GM19372 (cell line): ENCODE data around the gene MARCHF9.
"Not testable (repeated sequence)": the region's sequence is repeated elsewhere in the genome, so short reads cannot be mapped to it uniquely, and the experiment has no call there.

Experiments used
- ATAC-seq: cut with Tn5 transposase; IDR thresholded peaks from one replicate; pipeline ENCODE4 v1.9.1; 2021; ENCODE audit warnings: mild to moderate bottlenecking, low read depth, moderate library complexity; ENCODE audit not compliant: unreplicated experiment

The MARCHF9 gene

DNA sequence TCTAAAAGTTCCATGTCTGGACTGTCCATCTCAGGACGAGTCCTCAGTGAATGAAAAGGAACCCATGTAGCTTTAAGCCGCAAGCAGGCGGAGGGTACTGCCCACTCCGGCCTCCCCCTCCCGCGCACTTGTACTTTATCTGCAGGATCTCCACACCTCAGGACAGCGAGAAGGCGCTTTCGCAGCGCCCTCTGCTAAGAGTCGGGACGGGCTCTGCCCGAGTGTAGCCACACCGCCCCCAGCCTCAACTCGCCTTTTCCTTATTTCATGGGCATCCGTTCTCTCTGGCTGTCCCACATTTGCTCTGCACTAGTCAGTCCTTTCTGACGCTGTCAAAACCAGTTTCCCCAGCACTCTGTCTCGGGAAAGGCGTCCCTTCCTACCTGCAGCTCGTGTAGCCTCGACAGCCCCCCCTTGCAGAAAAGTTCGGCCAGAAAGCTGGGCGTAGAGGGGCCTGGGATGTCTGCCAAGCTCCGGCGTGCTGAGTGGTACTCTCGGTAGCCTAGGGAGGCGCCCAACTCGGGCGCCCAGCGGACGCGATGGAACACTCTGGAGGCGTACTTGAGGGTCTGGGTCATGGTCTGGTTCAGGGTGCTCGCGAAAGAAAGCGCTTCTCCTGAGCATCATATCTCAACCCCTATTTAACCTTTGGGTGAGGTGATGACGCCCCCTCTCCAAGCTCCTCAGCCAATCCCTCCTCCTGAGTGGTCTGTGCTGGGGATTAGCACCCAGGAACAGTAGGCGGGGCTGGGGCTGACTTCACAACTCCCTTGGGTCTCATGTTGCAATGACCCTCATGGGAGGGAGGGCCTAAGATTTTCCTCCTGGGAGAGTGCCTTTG, 11.8 kb downstream of the MARCHF9 start, which contains the start of gene CYP27B1:
Gene CYP27B1 (minus strand): TSS at position 615 of the 841 bp plus-strand sequence. CDS start 37 bp downstream, at position 578.
- ATAC-seq = no peak

DNA sequence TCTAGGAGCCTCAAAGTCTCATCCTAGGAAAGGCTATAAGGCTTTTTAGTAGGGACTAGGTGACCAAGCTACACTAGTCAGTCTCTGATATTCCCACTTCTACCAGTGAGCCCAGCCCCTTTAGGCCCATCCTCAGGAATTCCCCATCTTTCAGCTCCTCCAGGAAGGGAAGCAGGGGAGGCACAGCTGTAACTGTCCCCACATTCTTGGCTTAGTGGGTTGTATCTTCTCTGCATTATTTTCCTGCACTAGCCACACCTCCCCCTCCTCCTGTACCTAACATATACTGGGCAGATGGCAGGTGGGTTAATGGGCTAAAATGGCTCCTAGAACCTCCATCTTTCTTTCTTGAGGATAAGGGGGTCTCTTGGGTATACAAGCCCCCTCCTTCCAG, 12.4 kb downstream of the MARCHF9 start:
- ATAC-seq = no peak

DNA sequence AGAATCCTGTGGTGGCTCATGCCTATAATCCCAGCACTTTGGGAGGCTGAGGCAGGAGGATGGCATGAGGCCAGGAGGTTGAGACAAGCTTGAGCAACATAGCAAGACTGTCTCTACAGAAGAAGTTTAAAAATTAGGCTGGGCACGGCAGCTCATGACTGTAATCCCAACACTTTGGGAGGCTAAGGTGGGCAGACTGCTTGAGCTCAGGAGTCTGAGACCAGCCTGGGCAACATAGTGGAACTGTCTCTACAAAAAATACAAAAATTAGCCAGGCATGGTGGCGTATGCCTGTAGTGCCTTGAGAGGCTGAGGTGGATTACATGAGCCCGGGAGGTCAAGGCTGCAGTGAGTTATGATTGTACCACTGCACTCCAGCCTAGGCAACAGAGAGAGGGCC, 13.0 kb downstream of the MARCHF9 start:
- ATAC-seq = no peak

DNA sequence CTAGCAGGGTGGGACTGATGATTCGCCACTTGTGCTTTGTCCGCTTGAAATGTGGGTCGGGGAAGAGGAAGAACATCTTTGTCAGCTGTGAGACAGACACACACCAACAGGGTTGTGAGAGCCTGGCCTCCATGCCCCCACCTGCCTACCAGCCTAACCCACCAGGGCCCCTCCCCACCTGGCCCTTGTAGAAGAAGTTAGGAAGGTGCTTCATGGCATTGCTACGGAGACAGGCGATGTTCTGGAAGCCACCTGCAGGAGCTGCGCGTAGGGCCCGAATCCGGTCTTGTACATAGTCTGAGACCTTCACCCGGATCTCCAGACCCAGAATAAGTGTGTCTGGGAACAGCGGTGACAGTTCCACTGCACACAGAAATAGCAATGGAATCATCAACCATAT, 14.7 kb downstream of the MARCHF9 start:
- no peak for ATAC-seq

DNA sequence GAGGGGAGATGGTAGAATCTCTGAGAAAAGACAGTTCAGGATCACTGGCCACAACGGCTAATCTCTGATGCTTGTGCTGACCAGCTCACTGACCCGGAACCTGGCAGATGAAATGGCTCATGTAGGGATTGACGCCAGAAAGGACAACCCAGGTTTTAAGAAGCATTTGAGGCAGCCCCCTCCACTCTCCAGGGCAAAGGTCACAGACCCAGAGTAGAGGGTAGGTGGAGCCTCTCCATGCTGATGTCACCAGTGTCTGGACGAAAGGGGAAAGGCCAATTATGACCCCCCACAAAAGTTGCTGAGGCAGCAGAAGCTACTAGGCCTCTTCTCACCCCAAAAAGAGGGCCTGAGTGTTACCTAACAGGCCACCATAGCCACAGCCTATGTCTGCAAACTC, 15.8 kb downstream of the MARCHF9 start:
- ATAC-seq = no peak

DNA sequence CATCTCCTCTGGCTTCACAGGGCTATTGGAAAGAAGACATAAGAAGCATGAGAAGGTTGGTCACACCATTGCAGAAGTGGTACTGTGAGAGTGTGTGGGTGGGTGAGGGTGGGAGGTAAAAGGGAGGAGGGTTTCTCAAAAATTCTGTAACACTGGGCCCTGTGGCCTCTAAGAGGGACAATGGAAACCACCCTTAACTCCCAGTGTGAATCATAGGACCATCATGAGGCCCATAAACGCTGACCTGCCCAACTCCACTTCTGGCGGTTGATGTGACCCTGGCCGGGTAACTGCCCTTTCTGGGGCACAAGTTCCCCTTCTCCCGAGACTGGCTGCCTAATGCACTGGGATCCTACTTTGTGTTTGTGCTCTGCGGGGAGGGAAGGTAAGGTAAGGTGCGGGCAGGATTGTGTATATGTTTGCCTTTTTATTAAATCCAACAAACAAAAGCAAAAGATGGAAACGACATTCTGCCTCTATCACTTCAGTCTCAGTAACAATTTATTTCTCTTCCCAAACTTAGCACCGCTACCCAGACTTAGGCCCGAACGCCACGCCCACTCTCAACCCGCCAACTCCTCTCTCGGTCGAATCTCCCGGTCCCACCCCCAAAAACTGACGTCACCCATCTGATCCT, 16.5 kb downstream of the MARCHF9 start:
- ATAC-seq = peak; percentile 58

DNA sequence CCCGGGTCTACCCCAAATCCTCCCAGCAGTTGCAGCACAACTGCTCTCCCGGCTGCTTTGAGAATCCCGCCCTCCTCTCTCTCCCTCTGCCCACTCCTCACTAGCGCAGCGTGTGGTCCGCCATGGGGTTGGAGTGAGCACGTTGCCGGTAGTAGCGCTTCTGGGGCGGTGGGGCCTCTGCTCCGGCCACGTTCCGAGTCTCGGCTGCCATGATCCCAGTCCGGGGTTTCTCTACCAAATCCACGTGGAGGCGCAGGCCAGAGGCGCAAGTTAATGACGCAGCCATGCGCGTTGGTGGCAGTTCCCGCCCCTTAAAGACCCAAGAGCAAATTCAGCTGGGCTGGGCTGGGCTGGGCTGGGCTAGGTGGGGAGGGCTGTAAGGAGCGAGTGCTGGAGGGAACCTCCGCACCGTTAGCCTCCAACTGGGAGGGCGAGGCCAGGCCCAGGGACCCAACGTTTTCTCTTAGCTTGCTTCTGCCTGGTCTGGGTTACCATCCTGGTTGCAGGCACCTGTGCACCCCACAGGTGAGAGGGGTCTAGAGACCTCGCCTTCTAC, 17.0 kb downstream of the MARCHF9 start, which contains the start of gene METTL1:
Gene METTL1 (minus strand): TSS at position 233 of the 556 bp plus-strand sequence. CDS start 22 bp downstream, at position 211.
- peak; percentile 78 for ATAC-seq

DNA sequence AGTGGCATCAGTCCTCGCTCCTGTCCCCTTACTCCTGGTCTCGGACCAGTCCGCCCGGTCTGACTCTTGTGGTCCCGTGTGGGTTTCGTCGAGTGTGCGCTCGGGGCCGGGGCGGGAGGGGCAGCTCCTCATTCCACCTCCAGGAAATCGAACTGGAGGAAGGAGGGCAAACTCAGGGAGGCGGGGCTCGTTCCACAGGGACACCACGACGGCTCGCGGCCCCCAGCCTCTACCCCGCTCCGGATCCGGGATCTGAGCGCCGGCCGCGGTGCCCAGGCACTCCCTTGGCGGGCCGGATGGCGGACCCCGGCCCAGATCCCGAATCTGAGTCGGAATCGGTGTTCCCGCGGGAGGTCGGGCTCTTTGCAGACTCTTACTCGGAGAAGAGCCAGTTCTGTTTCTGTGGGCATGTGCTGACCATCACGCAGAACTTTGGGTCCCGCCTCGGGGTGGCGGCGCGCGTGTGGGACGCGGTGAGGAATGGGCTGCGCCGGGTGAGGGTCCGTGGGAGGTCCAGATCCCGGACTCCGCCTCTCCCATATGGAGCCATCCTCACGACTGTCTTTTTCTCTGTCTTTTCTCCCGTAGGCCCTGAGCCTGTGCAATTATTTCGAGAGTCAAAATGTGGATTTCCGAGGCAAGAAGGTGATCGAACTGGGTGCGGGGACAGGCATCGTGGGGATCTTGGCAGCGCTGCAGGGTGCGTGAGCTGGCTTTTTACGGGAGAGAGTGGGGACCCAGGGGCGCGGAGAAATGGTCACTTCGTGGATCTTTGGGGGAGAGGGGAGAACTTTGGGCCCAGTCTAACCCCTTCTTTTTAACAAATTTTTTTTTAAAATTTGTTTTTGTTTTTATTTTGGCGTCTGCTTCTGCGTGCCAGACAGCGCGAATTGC, 17.8 kb downstream of the MARCHF9 start, which contains the start of gene EEF1AKMT3:
Gene EEF1AKMT3 (plus strand): TSS at position 186 of the 894 bp plus-strand sequence. CDS start 111 bp downstream, at position 297.
- peak; percentile 31 for ATAC-seq

DNA sequence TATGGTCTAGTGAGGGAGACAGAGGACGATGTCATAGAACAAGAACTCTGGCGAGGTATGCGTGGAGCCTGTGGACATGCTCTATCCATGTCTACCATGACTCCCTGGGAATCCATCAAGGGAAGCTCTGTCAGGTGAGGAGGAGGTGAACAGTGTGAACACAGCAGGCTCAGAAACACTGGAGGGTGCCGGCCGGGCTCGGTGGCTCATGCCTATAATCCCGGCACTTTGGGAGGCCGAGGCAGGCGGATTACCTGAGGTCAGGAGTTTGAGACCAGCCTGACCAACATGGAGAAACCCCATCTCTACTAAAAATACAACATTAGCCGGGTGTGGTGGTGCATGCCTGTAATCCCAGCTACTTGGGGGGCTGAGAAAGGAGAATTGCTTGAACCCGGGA, 19.7 kb downstream of the MARCHF9 start:
- not testable (repeated sequence) for ATAC-seq

DNA sequence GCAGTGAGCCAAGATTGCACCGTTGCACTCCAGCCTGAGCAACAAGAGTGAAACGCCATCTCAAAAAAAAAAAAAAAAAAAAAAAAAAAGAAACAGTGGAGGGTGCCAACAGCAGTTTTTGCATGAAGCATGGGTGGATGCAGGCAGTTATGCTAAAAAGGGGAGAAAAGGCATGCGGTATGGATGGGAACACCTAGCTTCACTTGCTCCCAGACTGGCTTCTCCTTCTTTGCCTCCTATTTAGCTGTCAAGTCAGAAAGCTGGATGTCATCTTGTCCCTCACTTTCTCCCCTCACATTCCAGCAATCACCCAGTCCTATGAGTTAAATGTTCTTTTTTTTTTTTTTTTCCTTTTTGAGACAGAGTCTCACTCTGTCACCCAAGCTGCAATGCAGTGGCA, 20.1 kb downstream of the MARCHF9 start:
- ATAC-seq = no peak

DNA sequence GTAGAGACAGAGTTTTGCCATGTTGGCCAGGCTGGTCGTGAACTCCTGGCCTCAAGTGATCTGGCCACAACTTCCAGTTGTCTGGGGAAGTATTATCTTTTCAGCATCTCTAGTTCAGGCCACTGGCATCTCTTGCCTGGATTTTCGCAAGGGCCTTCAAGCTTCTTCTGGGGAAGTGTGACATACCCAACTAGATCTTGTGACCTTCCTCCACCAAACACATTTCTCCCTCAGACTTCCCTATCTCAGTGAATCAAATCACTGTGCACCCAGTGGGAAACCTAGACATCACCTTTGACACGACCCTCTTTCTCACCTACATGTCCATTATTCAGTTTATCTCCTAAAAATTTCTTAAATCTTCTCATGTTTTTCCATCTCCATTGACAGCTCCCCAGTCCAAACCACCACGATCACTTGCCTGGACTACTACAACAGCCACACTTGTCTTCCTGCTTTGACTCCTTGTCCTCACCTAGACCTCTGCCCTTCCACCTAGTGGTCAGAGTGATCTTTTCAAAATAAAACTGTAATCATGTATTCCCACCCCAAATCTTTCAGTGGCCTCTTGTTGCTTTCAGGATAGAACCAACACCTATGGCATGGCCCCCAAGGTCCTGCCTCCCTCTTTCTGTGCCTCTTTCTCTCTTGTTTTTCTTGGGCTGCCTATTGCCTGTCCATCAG, 20.8 kb downstream of the MARCHF9 start:
- ATAC-seq = no peak

DNA sequence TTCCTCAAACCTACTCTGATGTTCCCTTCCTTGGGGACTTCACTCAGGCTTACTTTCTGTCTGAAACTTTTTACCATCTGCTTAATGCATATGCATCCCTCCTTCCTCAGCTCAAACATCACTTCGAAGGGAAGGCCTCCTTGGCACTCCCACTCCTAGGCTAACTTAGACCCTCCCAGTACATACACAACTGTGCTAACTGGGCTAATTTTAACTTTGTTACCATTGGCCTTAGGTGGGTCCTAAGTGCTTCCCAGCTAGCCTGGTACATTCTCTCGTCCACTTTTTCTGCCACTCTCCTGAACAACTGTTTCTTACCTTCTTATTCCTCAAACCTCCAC, 21.3 kb downstream of the MARCHF9 start:
- no peak for ATAC-seq

DNA sequence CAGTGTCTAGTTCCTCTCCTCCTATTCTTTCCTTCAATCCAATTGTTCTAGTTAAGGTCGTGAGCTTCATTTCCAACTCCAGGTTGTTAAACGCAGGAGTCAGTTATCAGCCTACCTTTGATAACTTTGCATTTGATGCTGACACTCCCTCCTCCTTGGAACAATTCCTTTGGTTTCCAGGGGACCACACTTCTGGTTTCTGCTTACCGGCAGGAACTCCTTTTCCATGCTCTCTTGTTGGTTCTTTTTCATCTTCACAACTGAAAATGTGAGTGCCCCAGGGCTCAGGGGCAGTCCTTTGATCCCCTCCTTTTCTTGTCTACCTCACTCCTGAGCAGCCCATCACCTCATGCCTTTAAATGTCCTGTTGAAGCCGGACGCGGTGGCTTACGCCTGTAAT, 22.5 kb downstream of the MARCHF9 start:
- ATAC-seq = no peak

DNA sequence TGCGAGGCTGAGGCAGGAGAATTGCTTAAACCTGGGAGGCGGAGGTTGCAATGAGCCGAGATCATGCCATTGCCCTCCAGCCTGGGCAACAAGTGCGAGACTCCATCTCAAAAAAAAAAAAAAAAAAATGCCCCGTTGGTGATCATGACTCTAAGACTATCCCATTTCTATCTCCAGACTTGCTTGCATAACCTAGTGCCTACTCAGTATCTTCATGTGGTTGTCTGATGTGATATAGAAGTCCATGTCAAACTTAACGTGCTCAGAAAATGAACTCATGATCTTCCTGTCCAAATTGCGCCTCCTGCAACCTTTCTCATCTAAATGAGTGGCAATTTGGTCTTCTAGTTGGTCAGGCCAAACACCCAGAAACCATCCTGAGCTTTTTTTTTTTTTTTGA, 23.0 kb downstream of the MARCHF9 start:
- ATAC-seq = no peak

DNA sequence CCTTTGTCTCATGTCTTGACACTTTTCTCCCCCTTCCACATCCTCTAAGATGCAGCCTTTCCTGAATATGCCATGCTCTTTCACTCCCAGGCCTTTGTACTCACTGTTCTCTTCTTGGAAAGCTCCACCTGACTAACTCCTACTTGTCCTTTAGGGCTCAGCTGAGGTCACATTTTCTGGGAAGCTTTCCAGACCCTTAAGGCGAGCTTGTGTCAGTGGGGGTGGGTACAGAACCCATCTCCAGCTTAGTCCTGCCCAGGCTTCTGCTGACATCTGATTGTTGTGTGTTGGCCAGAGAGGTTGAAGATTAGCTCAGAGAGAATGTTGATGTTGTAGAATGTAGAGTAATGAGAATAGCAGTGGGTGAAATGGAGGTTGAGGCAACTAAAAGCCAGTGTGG, 24.8 kb downstream of the MARCHF9 start:
- no peak for ATAC-seq

DNA sequence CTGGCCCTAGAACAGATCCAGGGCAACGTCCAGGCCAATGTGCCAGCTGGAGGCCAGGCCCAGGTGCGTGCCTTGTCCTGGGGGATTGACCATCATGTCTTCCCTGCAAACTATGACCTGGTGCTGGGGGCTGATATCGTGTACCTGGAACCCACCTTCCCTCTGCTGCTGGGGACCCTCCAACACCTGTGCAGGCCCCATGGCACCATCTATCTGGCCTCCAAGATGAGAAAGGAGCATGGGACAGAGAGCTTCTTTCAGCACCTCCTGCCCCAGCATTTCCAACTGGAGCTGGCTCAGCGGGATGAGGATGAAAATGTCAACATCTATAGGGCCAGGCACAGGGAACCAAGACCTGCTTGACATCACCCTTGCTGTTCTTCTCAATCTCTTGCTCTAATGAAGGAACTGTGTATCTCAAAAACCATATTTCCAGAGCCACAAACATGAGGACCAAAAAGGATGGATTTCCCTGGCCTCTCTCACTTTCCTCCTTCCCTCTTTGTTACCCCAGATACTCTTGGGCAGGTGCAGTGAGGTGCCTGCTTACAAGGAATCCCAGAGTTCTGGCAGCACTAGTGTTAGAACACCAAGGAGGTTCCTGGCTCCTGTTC, 25.5 kb downstream of the MARCHF9 start:
- ATAC-seq = no peak

DNA sequence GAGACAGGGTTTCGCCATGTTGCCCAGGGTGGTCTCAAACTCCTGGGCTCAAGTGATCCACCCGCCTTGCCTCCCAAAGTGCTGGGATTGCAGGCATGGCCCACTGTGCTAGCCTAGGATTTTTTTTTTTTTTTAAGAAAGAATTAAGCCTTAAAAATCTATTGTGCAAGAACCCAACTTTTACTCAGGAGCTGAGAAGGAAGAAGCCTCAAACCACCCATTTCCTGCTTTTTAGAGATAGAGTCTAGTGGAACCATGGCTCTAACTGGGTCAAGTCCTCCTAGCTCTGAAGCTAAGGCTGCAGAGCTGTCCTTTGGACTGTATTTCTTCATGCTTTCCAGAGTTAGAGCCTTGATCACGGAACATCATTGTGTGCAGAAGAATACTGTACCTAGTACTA, 26.3 kb downstream of the MARCHF9 start:
- ATAC-seq = no peak

DNA sequence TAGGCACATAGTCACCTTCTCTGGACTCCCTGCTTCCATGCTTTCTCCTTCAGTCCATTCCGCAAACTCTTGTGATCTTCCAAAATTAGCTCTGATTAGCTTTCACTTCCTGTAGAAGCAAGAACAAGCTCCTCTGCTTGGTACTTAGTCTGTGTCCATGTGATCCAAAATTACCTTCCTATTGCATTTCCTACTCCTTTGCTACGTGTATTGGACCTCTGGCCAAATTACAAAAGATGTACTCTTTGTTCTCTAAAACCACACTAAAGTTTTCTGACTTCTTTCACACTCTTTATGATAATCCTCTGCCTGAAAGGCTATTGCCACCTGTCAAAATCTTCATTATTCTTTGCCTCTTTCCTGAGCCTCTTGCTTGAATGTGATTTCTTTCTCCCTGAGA, 26.9 kb downstream of the MARCHF9 start:
- ATAC-seq = no peak

DNA sequence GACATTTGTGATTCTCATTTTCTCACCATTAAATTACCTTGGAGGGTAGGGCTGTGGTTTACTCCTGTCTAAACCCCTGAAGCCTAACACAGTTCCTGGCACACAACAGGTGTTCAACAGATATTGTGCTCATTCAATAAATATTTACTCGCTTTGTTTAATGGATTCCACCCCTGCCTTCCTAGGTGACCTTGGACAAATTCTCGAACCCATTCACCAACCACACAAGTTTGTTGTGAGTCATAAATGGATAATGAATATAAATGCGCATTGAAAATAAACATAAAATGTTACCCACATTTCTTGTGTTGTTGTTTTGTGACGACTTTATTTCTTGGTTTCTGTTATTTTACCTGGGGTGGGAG, 27.3 kb downstream of the MARCHF9 start:
- no peak for ATAC-seq
